Peyer's patch (tissue), 4 donors: ENCODE data around the gene AQP7.

Experiments
- CTCF ChIP-seq, 6 experiments: fragments of 450-650 bp in 4 of 6; fragments of 200-600 bp in 2 of 6; sonication (generic) in 1 of 6; IDR thresholded peaks; one replicate each; pipeline ENCODE4 v1.5.1; 2017 to 2019; ENCODE audit warnings: antibody characterized with exemption in 6 of 6, mild to moderate bottlenecking in 3 of 6, moderate library complexity in 1 of 6
- POLR2A ChIP-seq, 2 donors: fragments of 450-650 bp; IDR thresholded peaks; one replicate each; pipeline ENCODE4 v1.5.1; 2017; ENCODE audit warnings: antibody characterized with exemption in 2 of 2, mild to moderate bottlenecking in 2 of 2, moderate library complexity in 2 of 2

GRCh38 chr9:33418090-33418489, 15.7 kb upstream of the AQP7 start:
- TF ChIP-seq CTCF (IDR thresholded peaks at IDR 0.05), result no peak
- TF ChIP-seq POLR2A (IDR thresholded peaks at IDR 0.05), result no peak
